GM21447 (cell line): Measurements from ENCODE around the gene ZCCHC7.
"Not testable (repeated sequence)": the region's sequence is repeated elsewhere in the genome, so short reads cannot be mapped to it uniquely, and the experiment has no call there.

Experiments used
- ATAC-seq: cut with Tn5 transposase; IDR thresholded peaks from one replicate; pipeline ENCODE4 v1.9.1; 2021; ENCODE audit not compliant: unreplicated experiment

Gene ZCCHC7

DNA sequence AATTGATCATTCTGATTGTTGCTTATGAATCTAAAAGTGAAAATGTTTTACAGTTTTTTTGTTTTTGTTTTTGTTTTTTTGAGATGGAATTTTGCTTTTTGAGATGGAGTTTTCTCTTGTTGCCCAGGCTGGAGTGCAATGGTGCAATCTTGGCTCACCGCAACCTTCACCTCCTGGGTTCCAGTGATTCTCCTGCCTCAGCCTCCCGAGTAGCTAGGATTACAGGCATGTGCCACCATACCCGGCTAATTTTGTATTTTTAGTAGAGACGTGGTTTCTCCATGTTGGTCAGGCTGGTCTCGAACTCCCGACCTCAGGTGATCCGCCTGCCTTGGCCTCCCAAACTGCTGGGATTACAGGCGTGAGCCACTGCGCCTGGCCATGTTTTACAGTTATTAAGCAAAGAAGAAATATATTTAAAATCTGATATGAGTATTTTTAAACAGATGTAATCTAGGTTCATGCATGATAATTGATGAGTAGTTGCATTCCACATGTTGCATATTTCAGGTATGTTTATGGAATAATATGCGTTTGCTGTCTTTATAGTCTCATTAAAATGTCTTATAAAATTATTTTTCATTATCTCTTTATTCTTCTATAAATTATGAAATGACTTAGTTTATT is 171.4 kb downstream of the ZCCHC7 start:
- ATAC-seq = not testable (repeated sequence)

DNA sequence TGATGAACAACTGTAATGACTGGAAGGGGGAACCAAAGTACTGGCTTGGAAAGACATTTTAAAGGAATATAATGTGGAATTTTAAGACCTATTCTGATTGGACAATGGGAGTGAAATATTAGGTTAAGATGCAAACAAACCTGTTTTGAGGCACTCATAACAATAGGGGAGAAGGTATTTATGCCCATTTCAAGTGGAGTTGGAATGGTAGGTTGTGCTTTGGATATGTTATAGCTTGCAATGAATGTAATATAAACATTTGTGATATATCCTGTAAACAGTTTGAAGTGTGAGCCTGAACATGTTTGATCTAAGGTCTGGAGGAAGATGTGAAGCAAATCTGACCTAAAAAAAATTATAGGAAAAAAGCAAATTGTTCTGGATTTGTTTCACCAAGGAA is 172.5 kb downstream of the ZCCHC7 start:
- ATAC-seq = no peak

DNA sequence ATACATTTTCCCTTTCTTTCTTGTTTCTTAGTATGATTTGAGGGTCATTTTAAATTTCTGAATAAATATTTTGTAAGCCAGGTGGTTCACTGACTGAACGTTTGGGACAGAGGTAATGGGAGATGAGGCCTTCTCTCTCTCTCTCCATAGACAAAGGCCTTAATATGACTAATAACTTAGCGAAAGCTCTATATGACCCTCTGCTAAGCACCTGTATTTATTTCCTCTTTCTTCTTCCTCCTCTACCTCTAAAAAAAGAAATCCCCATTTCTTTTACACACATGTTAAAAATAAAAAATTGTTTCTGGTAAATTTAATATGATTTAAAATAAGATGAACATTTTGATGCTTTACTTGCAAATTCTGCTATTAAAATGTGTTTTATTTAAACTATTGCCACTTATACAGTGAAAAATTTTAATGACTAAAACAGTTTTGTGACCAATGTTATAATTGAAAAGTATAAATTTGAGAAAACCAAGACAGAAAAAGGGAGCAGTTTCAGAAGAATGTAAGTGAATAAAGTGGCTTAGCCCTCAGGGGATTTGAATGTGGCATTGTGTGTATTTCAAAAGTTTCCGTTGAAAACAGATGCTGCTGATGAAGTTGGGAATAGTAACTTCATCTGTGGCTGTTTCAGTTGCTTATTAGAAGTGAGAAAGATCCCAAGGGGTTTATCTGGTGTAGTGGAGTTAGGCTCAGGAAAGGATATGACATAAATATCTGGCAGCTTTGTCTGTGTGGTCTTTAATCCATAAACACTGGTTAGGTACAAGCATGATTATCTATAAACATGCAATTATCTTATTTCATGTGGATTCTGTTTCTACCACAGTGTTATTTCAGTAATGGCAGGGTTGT is 173.5 kb downstream of the ZCCHC7 start:
- peak; percentile 61 for ATAC-seq

DNA sequence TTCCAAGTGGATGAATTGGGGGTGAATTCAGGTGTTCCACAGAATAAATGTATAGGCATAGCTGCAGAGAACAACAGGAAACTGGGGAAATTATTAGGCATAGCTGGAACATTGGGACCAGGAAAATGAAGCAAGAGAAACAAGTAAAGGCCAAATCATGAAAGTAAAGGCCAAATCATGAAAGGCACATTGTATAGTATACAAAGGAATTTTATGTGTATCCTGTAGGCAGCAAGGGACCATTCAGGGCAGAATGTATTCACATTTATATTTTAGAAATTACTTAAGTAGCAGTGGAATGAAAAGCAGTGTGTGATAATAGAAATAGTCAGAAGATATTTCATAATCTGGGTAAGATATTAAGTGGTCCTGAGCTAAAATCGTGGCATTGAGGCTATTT is 174.8 kb downstream of the ZCCHC7 start:
- no peak for ATAC-seq

DNA sequence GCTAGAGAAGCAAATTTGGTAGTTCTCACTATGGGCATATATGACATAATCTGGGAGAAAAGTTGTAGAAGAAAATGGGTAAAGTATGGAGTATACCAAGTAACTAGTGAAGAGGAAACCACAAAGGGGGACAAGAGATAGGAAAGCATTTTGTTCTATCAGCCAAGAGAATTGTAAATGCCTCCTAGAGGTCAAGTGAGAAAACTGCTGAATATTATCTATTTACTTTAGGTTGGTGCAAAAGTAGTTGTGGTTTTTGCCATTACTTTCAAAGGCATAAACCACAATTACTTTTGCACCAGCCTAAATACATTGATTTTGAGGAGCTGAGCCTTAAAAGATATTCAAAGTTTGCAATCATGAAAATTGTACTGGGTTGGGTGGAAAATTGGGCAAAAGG is 175.4 kb downstream of the ZCCHC7 start:
- no peak for ATAC-seq

DNA sequence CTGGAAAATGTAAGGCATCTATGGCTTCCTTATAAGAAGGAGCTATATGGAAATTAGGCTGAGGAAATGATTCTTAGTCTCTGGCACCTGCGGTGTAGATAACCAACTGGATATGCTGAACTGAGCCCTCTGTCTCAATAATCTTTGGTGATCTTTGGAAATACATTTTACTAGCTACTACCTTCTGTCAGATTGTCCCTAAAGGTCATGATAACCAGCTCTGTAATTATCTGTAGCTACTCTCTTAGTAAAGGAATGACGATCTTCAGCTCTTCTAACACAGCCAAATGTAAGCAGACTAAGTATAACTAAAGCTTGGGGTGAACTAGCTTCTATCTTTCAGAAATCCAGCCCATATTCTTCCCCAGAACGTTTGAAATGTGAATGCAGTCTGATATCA is 177.2 kb downstream of the ZCCHC7 start:
- no peak for ATAC-seq

DNA sequence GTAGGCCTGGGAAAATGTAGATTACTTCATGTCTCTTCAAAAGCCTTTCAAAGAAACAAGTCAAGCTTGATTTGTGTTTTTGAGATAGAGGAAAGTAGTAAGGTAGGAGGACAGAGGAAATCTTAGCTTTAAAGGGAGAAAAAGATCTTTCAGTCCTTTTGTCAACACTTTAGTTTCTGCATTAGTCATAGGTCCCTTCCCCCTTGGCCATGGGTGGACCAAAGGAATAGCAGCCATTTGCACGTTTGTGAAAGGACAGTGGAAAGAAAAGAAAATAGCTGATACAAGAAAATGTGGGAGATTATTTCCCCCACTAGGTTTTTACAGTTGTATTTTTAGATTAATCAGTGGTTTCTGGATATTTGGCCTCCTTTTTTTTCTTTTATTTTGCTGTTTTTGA is 180.2 kb downstream of the ZCCHC7 start:
- peak; percentile 48 for ATAC-seq

DNA sequence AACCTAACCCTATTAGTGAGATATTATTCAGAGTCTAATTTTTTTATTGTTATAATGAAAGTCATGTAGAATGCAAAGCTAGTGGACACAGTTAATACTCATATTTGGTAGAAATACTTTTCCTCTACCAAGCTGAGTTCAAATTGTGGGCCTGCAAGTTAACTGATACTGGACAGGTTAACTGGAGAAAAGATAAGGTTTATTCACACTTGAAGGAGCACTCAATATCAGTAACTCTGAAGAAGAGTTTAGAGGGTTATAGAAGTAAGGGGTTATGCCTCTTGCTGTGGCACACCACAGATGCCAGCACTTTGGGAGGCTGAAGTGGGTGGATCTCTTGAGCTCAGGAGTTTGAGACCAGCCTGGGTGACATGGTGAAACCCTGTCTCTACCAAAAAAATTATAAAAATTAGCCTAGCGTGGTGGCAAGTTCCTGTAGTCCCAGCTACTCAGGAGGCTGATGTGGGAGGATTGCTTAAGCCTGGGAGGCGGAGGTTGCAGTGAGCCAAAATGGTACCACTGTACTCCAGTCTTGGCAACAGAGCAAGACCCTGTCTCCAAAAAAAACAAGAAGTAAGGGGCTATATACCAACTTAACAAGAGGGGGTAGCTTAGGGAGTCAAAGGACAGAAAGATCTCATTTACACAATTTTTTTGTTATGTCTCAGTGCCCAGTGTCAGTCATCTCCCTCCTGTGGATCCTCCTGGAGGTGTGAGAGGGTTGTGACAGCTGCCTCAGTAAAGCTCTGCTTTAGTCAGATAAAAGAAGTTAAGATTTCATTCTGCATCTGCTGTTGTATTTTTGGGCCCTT is 180.9 kb downstream of the ZCCHC7 start:
- no peak for ATAC-seq

DNA sequence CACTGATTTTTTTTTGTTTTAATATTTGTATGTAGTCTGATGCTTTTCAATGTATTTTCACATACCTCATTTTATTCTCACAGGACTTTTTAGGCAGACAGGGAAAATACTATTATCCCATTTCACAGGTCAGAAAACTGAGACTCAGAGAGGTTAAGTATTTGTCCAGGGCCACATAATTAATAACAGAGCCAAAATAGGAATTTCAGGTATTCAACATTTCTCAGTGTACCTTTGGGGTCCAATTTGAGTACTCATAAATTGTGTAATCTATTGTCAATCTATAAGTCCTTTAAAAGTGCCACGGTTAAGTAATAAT is 181.4 kb downstream of the ZCCHC7 start:
- ATAC-seq = no peak

DNA sequence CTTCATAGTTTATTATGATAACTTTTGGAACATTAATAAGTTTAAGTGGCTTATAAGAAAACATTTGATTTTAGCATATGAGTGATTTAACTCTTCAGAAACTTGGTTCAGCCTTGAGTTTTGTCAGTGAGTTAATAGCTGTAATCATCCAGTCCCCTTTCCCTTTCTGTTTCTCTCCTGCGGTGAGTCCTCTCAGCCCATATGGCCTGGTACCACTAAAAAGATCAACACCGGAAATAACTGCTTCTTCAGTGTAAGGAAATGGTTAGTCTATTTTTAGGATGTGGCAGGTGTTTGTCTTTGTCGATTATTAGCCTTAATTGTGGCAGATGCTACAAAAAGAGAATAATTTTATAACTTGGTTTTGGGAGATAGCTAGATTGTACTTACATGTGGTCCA is 181.9 kb downstream of the ZCCHC7 start:
- peak; percentile 90 for ATAC-seq

DNA sequence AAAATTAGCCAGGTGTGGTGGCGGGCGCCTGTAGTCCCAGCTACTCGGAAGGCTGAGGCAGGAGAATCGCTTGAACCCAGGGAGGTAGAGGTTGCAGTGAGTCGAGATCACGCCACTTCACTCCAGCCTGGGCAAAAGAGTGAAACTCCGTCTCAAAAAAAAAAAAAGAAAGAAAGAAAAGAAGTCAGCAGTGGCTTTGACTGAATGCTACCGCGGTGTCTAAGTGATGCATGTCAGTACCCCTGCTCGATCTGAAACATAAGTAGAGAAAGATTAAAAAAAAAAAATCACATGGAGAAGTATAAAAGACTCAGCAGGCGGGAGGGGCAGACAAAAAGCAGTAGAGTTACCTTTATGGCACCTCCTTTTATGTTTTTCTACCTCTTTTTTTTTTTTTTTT is 182.9 kb downstream of the ZCCHC7 start:
- ATAC-seq = not testable (repeated sequence)

DNA sequence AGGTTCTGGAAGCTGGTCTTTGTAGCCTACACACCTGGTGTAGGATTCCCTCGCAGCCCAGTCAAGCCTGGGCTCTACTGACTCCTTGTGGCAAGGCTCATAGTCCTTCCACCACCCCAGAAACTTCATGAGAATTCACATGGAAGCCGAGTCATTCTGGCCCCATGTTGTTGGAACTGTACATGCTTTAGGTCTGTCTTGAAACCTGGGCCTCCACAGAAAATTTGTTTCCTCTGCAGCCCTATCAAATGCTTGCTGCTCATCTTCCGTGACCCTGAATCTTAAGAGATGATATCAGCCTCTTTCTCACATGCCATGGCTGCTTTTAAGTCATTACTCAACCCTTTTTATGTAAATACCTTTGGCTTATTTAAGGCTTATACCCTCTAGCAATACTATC is 188.8 kb downstream of the ZCCHC7 start:
- no peak for ATAC-seq

DNA sequence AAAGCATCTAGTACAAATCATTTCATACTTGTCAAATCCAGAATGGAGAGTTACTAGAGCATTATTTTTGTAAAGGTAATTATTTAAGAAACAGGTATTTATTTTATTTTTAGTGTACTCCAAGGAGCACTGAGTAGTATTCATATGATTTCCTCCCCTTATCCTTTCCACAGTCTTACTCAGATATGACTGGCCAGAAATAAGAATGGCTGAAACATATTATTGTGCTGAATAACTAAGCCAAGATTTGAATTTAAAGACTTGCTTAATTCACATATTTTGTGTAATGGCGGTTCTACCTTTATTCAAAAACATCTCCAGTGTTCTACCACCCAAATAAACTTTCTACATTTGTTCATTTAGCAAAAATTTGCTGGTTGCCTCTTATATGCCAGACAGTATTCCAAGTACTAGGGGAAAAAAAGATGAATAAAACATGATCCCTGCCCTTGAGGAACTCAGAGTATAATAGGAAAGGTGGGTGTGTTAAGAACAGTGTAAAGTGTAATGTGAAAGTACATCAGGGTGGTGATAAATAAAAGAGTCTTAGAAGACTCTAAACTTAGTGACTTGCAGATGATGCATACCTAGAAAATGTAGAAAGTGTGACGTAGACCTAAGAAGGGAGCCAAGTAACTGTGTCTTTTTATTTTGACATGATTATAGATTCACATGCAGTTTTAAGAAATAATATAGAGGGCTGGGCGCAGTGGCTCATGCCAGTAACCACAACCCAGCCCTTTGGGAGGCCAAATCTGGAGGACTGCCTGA is 191.7 kb downstream of the ZCCHC7 start:
- ATAC-seq = no peak

DNA sequence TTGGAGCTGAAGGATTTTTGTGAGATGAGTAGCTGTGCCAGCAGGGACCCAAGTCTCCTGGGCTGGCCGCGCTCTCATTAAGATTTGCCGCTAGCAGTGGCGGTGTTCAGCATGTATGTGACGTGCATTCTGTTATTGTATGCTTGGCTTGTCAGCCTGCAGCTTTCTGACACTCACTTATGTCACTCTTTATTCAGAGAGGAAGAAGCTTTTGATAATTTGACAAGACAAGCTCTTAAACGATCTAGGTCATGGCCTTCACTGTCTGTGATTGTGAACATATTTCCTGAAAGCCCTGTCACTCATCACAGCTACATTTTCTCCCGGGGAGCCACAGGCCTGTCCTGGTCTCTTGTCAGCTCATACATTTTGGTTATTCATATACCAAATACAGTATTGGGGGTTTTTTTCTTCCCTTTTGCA is 203.9 kb downstream of the ZCCHC7 start:
- ATAC-seq = peak; percentile 59

DNA sequence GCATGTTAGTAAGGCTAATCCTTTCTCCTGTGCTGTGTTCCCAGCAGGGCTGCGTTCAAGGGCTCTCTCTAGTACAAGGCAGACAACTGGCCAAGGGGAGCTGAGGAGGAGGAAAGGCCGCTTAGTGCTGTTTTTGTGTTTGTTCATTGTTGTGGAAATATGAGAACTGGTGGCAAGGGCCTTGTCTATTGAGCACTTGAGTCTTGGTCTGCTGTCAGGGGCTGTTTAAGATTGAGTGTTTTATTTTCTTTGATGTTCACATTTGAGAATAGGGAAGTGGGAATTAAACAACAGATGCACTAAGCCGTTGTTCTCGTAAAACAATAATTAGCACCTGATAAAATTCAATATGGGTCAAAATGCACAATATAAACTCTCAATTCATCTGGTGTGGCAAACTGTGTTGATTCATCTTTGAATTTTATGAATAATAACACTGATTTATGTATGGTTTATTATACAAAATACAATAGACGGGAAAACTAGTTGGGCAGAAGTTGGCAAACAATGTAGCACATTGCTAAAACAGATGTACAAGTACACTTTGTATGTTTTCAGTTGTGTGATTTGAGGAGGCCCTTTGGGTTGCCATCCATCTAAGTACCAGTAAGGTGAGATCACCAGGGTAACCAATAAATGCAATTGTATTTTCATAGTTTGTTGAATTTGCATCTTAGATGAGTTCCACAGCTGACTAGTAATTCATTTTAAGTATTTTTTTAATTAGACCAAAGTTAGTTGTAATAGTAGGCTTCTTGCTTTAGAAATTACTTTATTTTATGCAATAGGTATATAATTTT is 204.5 kb downstream of the ZCCHC7 start:
- no peak for ATAC-seq

DNA sequence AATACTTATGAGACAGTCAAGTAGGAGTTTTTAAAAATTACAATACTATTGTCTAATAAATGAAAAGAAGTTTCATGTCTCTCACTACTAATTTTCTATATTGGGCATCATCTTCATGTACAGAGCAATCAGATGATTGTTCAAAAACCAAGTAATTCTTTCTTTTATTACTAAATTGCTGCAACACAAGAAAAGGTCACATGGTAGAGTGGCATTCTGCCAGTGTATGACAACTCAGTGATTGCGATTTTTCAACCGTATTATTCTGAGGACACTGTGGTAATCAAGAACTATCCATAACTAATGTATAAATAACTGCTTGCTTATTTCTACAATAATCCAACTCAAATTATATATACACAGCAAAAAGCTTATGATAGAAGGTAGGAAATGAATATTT is 205.4 kb downstream of the ZCCHC7 start:
- ATAC-seq = no peak

DNA sequence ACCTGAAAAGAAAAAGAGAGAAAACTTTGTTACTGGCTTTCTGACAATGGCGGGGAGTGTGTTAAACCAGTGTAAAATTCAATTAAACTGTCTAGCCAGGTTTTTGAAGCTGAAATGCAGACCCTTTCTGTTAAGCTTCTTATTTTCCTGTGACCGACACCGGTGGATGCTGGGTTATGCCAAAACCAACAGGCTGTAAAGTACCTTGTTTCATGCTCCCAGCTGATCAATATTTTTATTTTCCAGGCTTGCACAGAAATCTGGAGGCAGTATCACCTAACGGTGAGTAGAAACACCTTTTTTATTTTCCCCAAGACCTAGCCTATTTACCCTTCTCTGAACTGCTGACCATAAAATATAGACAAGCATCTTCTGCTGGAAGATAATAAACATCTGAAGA is 207.2 kb downstream of the ZCCHC7 start:
- ATAC-seq = no peak

DNA sequence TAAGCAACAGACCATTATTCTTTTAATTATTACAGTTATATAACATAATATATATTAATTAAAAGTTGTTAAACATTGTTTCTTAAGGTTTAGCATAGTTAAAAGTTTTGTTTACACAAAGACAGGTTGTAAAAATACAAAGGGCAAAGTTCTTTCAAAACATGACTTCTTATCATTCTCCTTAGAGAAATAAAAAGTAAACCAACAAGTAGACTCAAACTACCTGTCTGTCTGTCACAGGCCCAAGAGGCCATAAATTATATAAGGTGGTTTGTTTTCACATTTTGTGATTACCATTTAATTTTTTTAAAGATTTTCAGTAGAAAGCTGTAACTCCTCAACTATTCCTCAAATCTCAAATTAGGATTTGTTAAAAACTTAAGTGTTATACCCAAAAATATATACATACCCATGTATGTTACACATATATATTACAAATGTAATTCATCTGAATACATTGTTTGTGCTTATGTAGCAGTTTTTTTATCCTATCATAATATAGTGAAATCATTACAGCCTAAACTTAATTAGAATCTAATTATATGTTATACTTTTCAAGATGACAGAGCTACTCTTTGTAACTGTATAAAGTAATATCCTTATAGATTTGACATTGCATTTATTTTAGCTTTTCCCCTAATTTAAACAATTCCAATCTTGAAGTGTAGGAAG is 208.3 kb downstream of the ZCCHC7 start:
- no peak for ATAC-seq

DNA sequence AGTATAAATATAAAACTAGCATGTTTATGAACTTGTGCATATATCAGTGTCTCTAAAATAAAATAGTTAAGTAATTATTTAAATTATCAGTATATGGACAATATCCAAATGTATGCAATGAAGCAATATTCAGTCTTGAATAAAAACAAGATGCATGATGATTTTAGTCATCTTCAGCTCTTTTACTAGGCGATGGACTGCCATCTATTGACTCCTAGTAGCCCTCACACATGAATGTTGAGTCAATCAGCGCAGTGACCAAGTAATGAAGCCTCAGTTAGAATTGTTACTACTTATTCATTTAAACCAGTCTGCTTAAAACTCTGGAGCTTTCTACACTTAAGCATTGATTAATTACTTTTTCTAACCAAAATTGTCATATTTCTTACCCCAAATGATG is 209.2 kb downstream of the ZCCHC7 start:
- peak; percentile 52 for ATAC-seq

DNA sequence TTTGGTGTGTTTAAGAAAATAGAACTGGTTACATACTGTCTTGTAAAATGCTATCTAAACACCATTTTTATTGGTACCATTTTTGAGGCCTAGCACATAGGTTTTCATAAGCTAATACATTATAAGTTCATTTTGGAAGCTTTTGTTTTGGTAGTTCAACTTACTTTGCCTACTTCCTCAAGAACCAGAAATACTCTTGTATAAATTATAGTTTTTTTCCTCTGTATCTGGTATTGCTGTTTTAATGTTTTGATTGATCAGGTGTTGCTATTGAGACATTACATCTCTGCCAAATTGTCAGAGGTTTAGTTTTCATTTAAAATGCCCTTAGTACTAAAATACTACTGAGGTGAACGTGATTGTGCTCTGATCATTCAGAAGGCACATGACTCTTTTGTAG is 211.5 kb downstream of the ZCCHC7 start:
- ATAC-seq = no peak
